Measurements from ENCODE around the gene ISOC1.

GRCh38 chr5:129141078-129141477 lies 46.5 kb downstream of the ISOC1 start:
- TF ChIP-seq POLR2A (IDR thresholded peaks at IDR 0.05): no peak
- TF ChIP-seq, protein P1, sequence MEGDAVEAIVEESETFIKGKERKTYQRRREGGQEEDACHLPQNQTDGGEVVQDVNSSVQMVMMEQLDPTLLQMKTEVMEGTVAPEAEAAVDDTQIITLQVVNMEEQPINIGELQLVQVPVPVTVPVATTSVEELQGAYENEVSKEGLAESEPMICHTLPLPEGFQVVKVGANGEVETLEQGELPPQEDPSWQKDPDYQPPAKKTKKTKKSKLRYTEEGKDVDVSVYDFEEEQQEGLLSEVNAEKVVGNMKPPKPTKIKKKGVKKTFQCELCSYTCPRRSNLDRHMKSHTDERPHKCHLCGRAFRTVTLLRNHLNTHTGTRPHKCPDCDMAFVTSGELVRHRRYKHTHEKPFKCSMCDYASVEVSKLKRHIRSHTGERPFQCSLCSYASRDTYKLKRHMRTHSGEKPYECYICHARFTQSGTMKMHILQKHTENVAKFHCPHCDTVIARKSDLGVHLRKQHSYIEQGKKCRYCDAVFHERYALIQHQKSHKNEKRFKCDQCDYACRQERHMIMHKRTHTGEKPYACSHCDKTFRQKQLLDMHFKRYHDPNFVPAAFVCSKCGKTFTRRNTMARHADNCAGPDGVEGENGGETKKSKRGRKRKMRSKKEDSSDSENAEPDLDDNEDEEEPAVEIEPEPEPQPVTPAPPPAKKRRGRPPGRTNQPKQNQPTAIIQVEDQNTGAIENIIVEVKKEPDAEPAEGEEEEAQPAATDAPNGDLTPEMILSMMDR (IDR thresholded peaks at IDR 0.05): no peak
